ENCODE results near the gene GPR50.

DNA sequence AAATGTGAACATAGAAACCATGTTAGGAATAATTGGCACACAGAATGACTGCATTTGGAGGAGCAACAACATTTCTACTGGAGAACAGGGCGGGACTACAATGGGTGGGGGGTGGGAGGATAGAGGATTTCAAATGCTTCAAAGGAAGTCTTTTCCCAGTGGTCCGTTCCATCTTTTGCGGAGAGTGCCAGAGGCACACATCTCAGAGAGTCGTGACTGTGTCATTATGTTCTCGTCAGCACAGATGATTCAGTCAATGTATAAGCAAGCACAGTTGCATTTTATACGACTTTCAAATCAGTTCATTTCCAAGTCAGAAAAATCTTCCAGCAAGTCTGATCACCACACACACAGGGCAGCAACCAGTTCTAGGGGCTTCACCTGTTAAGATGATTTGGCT lies 22.7 kb upstream of the GPR50 start:
- no peak for TF ChIP-seq POLR2A (IDR thresholded peaks at IDR 0.05)
- TF ChIP-seq, protein P1, sequence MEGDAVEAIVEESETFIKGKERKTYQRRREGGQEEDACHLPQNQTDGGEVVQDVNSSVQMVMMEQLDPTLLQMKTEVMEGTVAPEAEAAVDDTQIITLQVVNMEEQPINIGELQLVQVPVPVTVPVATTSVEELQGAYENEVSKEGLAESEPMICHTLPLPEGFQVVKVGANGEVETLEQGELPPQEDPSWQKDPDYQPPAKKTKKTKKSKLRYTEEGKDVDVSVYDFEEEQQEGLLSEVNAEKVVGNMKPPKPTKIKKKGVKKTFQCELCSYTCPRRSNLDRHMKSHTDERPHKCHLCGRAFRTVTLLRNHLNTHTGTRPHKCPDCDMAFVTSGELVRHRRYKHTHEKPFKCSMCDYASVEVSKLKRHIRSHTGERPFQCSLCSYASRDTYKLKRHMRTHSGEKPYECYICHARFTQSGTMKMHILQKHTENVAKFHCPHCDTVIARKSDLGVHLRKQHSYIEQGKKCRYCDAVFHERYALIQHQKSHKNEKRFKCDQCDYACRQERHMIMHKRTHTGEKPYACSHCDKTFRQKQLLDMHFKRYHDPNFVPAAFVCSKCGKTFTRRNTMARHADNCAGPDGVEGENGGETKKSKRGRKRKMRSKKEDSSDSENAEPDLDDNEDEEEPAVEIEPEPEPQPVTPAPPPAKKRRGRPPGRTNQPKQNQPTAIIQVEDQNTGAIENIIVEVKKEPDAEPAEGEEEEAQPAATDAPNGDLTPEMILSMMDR (IDR thresholded peaks at IDR 0.05): no peak

All from transverse colon (tissue), 3 donors.